ENCODE measurements around the gene BFSP1. TPM values are rescaled to one million over a fixed set of nuclear protein-coding genes. Genes with fewer than 3 reads are reported as not detected.
A peak's percentile ranks its signal among the peaks of the same experiment; 100 is the strongest.

The BFSP1 gene
- total RNA-seq, 4 donors from 2014 or later: 0.57 to 2.5 TPM; not detected in 2

DNA sequence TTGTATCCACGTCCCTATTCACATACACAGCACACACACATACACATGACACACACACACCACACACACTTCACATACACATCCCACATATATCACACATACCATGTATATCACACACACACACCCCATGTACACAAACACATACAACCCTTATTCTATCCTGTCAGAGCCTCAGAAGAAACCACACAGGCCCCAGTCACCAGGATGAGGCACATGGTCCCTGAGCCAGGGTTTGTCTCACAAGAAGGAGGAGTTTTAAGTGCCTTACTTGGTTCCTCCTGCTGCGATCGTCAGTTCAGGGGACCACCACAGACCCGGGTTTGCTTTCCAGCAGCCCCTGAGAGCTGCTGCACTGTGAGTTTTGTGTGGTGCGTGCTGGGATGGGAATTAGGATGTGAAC is 23.6 kb downstream of the BFSP1 start:
- TF ChIP-seq, protein P1, sequence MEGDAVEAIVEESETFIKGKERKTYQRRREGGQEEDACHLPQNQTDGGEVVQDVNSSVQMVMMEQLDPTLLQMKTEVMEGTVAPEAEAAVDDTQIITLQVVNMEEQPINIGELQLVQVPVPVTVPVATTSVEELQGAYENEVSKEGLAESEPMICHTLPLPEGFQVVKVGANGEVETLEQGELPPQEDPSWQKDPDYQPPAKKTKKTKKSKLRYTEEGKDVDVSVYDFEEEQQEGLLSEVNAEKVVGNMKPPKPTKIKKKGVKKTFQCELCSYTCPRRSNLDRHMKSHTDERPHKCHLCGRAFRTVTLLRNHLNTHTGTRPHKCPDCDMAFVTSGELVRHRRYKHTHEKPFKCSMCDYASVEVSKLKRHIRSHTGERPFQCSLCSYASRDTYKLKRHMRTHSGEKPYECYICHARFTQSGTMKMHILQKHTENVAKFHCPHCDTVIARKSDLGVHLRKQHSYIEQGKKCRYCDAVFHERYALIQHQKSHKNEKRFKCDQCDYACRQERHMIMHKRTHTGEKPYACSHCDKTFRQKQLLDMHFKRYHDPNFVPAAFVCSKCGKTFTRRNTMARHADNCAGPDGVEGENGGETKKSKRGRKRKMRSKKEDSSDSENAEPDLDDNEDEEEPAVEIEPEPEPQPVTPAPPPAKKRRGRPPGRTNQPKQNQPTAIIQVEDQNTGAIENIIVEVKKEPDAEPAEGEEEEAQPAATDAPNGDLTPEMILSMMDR (IDR thresholded peaks at IDR 0.05): no peak
- TF ChIP-seq POLR2A (IDR thresholded peaks at IDR 0.05): no peak
- no peak for DNase-seq
- H3K9me3 ChIP-seq: no peaks in the 10 kb centered on the region
- peaks cover 0 to 12% (median 2%) of the 10 kb centered on the region in 4 donors for H3K4me1 ChIP-seq
- no peak overlapping the region for H3K4me3 ChIP-seq
- H3K27me3 ChIP-seq: no peaks in the 10 kb centered on the region
- no peaks in the 10 kb centered on the region for H3K36me3 ChIP-seq
- H3K27ac ChIP-seq: no peak overlapping the region

DNA sequence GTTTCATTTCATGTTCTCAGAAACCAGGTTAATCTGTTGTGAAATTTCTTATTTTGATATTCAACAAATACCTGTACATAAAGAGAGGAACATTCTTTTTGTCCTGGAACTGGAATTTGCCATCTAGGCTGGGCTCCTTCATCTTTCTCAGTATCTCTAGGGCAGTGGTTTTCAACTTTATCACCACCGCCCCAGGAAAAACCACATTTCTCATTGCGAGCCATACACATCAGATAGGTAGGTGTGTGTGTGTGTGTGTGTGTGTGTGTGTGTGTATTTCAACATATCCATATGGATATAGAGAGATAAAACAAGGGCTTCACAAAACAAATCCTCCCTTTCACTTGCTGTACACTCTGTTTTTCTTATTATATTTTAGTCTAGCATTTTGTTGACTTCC is 24.1 kb downstream of the BFSP1 start:
- no peak for DNase-seq
- no peak overlapping the region for H3K4me3 ChIP-seq

DNA sequence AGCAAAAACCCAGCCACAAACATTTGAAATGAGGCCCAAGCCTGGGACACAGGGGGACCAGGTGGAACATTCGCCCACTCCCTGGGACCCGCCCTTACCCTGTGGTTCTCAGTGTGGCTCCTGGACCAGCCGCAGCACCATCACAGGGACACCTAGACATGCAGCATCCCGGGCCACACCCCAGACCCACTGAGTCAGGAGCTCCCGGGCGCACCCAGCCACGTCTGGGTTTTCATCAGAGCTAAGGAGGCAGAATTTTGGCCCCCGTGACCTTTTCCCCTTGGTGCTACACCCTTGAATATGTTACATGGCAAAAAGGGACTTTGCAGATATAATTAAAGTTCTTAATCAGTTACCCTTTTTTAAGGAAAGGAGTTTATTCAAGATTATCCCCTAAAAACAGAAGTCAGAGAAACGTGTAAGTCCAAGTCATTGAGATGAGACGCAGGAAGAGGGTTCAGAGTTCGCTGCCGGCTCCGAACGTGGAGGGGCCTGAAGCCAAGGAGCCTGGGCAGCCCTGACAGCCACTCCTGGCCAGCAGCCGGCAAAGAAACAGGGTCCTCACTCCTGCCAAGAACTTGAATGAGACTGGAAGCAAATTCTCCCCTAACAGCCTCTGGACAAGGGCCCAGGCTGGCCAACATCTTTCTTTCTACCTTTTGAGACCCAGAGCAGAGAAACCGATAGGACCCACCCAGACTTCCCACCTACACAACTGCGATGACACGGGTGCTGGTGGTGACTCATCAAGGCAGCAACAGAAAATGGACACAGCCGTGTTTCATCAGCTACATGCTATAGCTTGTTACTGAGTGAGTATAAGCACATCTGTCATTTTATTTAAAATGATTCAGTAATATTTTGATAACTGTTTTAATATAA is 25.3 kb downstream of the BFSP1 start:
- peak in 1 of 3 donors; percentile 53 for DNase-seq
- TF ChIP-seq, protein P1 (IDR thresholded peaks at IDR 0.05): no peak
- TF ChIP-seq POLR2A (IDR thresholded peaks at IDR 0.05): no peak
- Histone ChIP-seq H3K4me1 (peaks cover 0 to 12% (median 2%) of the 10 kb centered on the region in 4 donors), H3K36me3 (no peaks in the 10 kb centered on the region), H3K9me3 (no peaks in the 10 kb centered on the region), H3K4me3 (peak overlapping the region; percentile 39 to 62 (median 52)), H3K27ac (peak overlapping the region in 2 of 4 donors; percentile 47 to 54), H3K27me3 (no peaks in the 10 kb centered on the region)

More for the DNA sequence above, 24.1 kb downstream of the BFSP1 start:
- H3K27ac ChIP-seq: no peak overlapping the region
- no peaks in the 10 kb centered on the region for H3K9me3 ChIP-seq
- peaks cover 0 to 12% (median 2%) of the 10 kb centered on the region in 4 donors for H3K4me1 ChIP-seq
- TF ChIP-seq, protein P1 (IDR thresholded peaks at IDR 0.05): no peak
- TF ChIP-seq POLR2A (IDR thresholded peaks at IDR 0.05): no peak
- H3K36me3 ChIP-seq: no peaks in the 10 kb centered on the region
- no peaks in the 10 kb centered on the region for H3K27me3 ChIP-seq

DNA sequence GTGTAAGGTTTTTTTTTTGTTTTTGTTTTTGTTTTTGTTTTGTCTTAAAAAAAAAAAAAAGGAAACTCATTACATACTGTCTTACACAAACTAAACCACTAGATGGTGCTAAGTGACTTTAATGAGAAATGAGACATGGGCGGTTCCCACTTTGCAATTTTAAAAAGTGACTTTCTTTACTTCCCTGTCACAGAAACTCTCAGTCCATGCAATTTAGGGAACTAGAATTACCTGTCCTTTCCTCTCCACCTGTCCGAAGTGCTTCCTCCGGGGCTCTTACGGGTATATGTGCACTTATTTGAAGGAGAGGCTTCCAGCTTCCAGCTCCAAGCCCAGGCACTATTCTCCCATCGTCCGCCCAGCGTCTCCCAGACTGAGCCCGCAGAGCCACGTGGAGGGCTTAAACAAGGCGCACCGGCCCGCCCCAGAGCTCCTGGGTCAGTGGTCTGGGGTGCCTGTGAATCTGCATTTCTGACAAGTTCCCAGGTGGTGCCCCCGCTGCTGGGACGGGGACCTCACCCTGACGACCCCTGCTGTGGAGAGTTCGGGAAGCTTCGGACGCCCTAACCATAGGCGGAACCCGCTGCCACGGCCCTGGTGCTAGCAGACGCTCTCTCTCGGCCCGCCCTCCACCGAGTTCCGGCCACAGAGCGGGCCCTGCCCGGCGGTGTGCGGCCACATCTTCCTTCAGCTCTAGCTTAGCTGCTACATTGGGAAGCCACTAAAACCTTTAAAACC is 26.1 kb downstream of the BFSP1 start:
- DNase-seq: peak; percentile 60 to 78 (median 69)
- no peaks in the 10 kb centered on the region for H3K27me3 ChIP-seq
- peaks cover 0 to 12% (median 2%) of the 10 kb centered on the region in 4 donors for H3K4me1 ChIP-seq
- no peaks in the 10 kb centered on the region for H3K9me3 ChIP-seq
- TF ChIP-seq, protein P1 (IDR thresholded peaks at IDR 0.05): peak in 5 of 6 experiments; percentile 48 to 78 (median 75)
- no peak for TF ChIP-seq POLR2A (IDR thresholded peaks at IDR 0.05)
- no peaks in the 10 kb centered on the region for H3K36me3 ChIP-seq
- H3K27ac ChIP-seq: peak overlapping the region in 2 of 4 donors; percentile 47 to 54
- H3K4me3 ChIP-seq: peak overlapping the region; percentile 39 to 62 (median 52)

DNA sequence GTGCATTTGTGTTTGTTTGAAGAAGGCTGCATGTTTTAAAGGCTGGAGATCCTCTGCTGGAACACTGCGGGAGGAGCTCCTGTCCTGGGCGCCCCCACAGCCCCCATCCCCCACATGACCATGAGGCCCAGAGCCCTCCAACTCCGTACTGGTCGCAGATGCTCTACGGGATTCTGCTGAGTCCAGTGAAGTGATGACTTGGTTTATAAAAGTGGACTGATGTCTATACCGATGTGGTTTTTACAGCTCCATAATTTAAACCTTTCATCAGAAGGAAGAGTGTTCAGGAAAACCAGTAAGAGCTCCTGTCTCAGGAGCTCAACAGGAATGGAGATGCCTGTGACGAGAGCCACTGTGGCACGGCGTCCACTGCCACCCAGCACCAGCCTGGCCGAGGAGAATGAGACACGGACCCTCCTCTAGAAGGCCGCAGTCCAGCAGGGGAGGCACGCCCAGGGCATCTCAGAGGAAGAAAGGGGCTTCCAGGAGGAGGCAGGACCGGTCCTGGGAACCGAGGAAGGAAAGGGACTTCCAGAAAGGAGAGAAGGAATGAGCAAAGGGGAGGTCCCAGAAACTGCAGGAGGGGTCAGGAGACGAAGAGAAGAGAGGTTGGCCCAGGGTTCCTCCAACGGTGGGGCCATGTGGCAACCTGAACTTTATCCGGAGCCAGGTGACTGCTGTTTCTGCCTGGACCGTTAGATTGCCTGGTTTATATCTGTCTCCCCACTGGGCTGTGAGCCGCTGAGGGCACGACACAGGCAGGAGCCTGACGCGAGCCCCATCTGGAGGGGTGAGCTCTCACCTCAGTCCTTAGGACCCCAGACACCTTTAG is 26.9 kb downstream of the BFSP1 start:
- Histone ChIP-seq H3K27ac (peak overlapping the region in 1 of 4 donors; percentile 54), H3K27me3 (no peaks in the 10 kb centered on the region), H3K36me3 (no peaks in the 10 kb centered on the region), H3K9me3 (no peaks in the 10 kb centered on the region), H3K4me3 (peak overlapping the region in 3 of 4 donors; percentile 47 to 62 (median 56)), H3K4me1 (peaks cover 0 to 12% (median 2%) of the 10 kb centered on the region in 4 donors)
- no peak for DNase-seq
- TF ChIP-seq, protein P1 (IDR thresholded peaks at IDR 0.05): no peak
- no peak for TF ChIP-seq POLR2A (IDR thresholded peaks at IDR 0.05)
